Large intestine (tissue), 3 donors: ENCODE results near the gene SSU72. TPM values are rescaled to one million over a fixed set of nuclear protein-coding genes. Genes with fewer than 3 reads are reported as not detected.
"Not testable (repeated sequence)": the region's sequence is repeated elsewhere in the genome, so short reads cannot be mapped to it uniquely, and the experiment has no call there.

ENCODE experiments used
- DNase-seq, 2 donors: peaks; one replicate each; pipeline versions ENCODE4 v3.0.0 to v3.0.0-alpha.2; 2013
- H3K27ac ChIP-seq: one replicate; pipeline ENCODE4 v1.5.1; 2013; ENCODE audit warnings: low read length
- H3K27me3 ChIP-seq: 2 replicates; pipeline ENCODE4 v1.6.1; 2013; ENCODE audit warnings: low read length; ENCODE audit not compliant: control insufficient read depth, insufficient read depth
- H3K36me3 ChIP-seq: 2 replicates; pipeline ENCODE4 v1.6.1; 2013; ENCODE audit warnings: low read length; ENCODE audit not compliant: control insufficient read depth, insufficient read depth
- H3K4me1 ChIP-seq: one replicate; pipeline ENCODE4 v1.6.1; 2013; ENCODE audit warnings: low read length; ENCODE audit not compliant: control insufficient read depth, insufficient read depth
- H3K4me3 ChIP-seq: one replicate; pipeline ENCODE4 v1.5.1; 2013; ENCODE audit warnings: low read length
- H3K9me3 ChIP-seq: one replicate; pipeline ENCODE4 v1.6.1; 2013; ENCODE audit warnings: mild to moderate bottlenecking, low read depth, low read length, moderate library complexity; ENCODE audit not compliant: control insufficient read depth
- WGBS: methylation state at CpG from one replicate; pipeline ENCODE4 v1.1.5; 2013; ENCODE audit warnings: low lambda C conversion rate; ENCODE audit not compliant: insufficient coverage; 5-methylcytosine and 5-hydroxymethylcytosine counted together
- polyA plus RNA-seq: library from polyadenylated mRNA; unstranded; fragments of 120-200 nt; gene quantifications from one replicate; pipeline ENCODE4 v1.2.1, GENCODE V29; 2013

The SSU72 gene
- polyA plus RNA-seq, 1 donor: 79.4 TPM

- H3K27me3 ChIP-seq: peaks cover 8% of the 10 kb centered on the region
- H3K36me3 ChIP-seq: peaks cover 8% of the 10 kb centered on the region
- no peak for DNase-seq
- peaks cover 6% of the 10 kb centered on the region for H3K4me1 ChIP-seq
- no CpG with 5 or more reads among the region's 48 CpGs for WGBS
- H3K4me3 ChIP-seq: no peak overlapping the region
- H3K9me3 ChIP-seq: peaks cover 6% of the 10 kb centered on the region
- no peak overlapping the region for H3K27ac ChIP-seq
Observed at GRCh38 chr1:1536019-1536937, 38.4 kb downstream of the SSU72 start.

GRCh38 chr1:1535201-1536018 is 39.3 kb downstream of the SSU72 start:
- no CpG with 5 or more reads among the region's 66 CpGs for WGBS
- DNase-seq: no peak

GRCh38 chr1:1534401-1535154 is 40.1 kb downstream of the SSU72 start:
- peaks cover 8% of the 10 kb centered on the region for H3K27me3 ChIP-seq
- WGBS: no CpG with 5 or more reads among the region's 31 CpGs

More at GRCh38 chr1:1535201-1536018, 39.3 kb downstream of the SSU72 start:
- Histone ChIP-seq H3K36me3 (peaks cover 4% of the 10 kb centered on the region), H3K27me3 (peaks cover 8% of the 10 kb centered on the region), H3K9me3 (peaks cover 10% of the 10 kb centered on the region), H3K4me3 (no peak overlapping the region), H3K27ac (no peak overlapping the region), H3K4me1 (no peaks in the 10 kb centered on the region)

GRCh38 chr1:1533894-1534291 is 40.8 kb downstream of the SSU72 start:
- H3K4me1 ChIP-seq, DNase-seq, H3K27me3 ChIP-seq, H3K27ac ChIP-seq, H3K4me3 ChIP-seq: not testable (repeated sequence)
- H3K9me3 ChIP-seq: peaks cover 15% of the 10 kb centered on the region
- peaks cover 14% of the 10 kb centered on the region for H3K36me3 ChIP-seq
- no CpG with 5 or more reads among the region's 18 CpGs for whole genome bisulfite sequencing

More at GRCh38 chr1:1534401-1535154, 40.1 kb downstream of the SSU72 start:
- no peak for DNase-seq
- Histone ChIP-seq H3K4me1 (no peaks in the 10 kb centered on the region), H3K27ac (no peak overlapping the region), H3K4me3 (no peak overlapping the region), H3K36me3 (peaks cover 10% of the 10 kb centered on the region), H3K9me3 (peaks cover 12% of the 10 kb centered on the region)

GRCh38 chr1:1533176-1533893 is 41.3 kb downstream of the SSU72 start:
- no CpG with 5 or more reads among the region's 22 CpGs for WGBS
- Histone ChIP-seq H3K36me3 (peaks cover 20% of the 10 kb centered on the region), H3K9me3 (peaks cover 13% of the 10 kb centered on the region)
- not testable (repeated sequence) for DNase-seq, H3K4me1 ChIP-seq, H3K27ac ChIP-seq, H3K27me3 ChIP-seq, H3K4me3 ChIP-seq

GRCh38 chr1:1531947-1532346 is 42.7 kb downstream of the SSU72 start:
- DNase-seq: no peak
- H3K4me1 ChIP-seq: no peaks in the 10 kb centered on the region
- no peak overlapping the region for H3K27ac ChIP-seq
- WGBS: 100% methylated on average over 1 of the region's 4 CpGs
- peaks cover 26% of the 10 kb centered on the region for H3K36me3 ChIP-seq
- no peak overlapping the region for H3K4me3 ChIP-seq
- no peaks in the 10 kb centered on the region for H3K27me3 ChIP-seq
- H3K9me3 ChIP-seq: peaks cover 11% of the 10 kb centered on the region

GRCh38 chr1:1529936-1530335 is 44.7 kb downstream of the SSU72 start:
- Histone ChIP-seq H3K27me3 (no peaks in the 10 kb centered on the region), H3K36me3 (peaks cover 33% of the 10 kb centered on the region), H3K4me3 (no peak overlapping the region), H3K9me3 (peaks cover 11% of the 10 kb centered on the region), H3K27ac (no peak overlapping the region), H3K4me1 (no peaks in the 10 kb centered on the region)
- WGBS: no CpG with 5 or more reads among the region's 8 CpGs
- DNase-seq: no peak

- Histone ChIP-seq H3K27me3 (no peaks in the 10 kb centered on the region), H3K4me3 (no peak overlapping the region), H3K4me1 (no peaks in the 10 kb centered on the region), H3K36me3 (peaks cover 35% of the 10 kb centered on the region), H3K9me3 (peaks cover 11% of the 10 kb centered on the region), H3K27ac (no peak overlapping the region)
- DNase-seq: no peak
- WGBS: no CpG with 5 or more reads among the region's 18 CpGs
Observed at GRCh38 chr1:1529321-1529720, 45.3 kb downstream of the SSU72 start.

GRCh38 chr1:1528301-1529267 is 46.1 kb downstream of the SSU72 start:
- H3K4me3 ChIP-seq: no peak overlapping the region
- H3K36me3 ChIP-seq: peaks cover 35% of the 10 kb centered on the region
- DNase-seq: no peak
- no peaks in the 10 kb centered on the region for H3K27me3 ChIP-seq
- no peak overlapping the region for H3K27ac ChIP-seq
- WGBS: no CpG with 5 or more reads among the region's 37 CpGs
- no peaks in the 10 kb centered on the region for H3K4me1 ChIP-seq
- H3K9me3 ChIP-seq: peaks cover 11% of the 10 kb centered on the region
